HG03097 (cell line): ENCODE data around the gene ARMH4.

ENCODE experiments used
- ATAC-seq: cut with Tn5 transposase; IDR thresholded peaks from one replicate; pipeline ENCODE4 v1.9.1; 2021; ENCODE audit not compliant: unreplicated experiment, low FRiP score

The ARMH4 gene

GRCh38 chr14:58059126-58059525 lies 92.9 kb downstream of the ARMH4 start:
- ATAC-seq, result no peak

DNA sequence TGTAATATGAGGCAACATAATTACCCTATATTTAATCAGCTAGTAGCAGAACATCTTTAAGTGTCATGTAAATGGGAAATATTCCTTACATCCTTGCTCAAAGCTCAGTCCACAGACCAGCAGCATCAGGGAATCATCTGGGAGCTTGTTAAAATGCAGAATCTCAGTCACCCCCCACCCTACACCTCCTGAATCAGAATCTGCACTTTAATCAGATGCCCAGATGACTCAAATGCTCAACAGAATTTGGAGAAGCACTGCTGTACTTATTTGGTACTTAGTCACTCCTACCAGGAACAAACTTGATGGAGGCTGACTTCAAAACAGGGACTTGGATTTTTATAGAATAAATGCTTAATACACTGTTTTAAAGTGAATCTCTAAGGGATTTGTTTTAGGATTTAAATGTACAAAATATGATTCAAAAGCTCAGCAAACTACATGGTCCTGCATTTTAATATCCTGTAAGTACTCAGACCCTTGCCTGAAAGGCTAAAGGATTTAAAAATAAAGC lies 96.5 kb downstream of the ARMH4 start:
- no peak for ATAC-seq

DNA sequence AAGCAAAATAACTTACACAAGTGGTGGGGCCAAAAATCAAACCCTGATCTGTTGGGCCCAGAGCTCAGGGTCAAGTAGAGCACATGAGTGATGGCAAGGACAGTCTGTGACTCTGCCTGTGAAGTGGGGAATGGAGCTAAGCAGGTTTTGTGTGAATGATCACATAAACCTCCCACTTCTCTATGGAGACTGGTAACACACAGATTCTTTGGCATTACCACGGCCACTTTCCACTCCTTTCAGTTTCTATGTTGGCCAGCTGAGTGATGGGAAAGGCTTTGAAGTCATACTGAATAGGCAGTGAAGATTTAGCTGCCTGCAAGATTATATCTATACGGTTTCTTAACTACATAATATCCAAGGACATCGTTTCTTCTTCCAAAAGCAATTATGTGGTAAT lies 97.9 kb downstream of the ARMH4 start:
- no peak for ATAC-seq

GRCh38 chr14:58048219-58048618 lies 103.8 kb downstream of the ARMH4 start:
- no peak for ATAC-seq

DNA sequence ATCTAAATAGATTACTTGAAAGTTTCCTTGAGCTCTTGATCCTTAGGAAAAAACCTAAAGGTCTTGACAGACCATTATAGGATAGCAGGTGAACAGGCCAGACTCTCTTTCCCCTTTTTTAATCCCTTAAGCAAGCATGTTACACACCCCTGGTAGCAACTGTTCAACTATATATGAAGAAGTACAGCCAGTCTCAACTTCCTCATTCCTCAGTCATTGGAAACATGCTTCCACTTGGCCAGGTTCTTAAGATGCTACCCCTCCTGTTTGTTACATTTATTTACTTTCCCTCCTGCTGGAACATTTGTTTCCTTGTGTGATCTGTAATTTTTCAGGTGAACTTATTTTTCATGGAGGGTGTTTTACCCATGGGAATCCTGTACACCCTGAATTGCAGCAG lies 124.1 kb downstream of the ARMH4 start:
- ATAC-seq, result no peak

DNA sequence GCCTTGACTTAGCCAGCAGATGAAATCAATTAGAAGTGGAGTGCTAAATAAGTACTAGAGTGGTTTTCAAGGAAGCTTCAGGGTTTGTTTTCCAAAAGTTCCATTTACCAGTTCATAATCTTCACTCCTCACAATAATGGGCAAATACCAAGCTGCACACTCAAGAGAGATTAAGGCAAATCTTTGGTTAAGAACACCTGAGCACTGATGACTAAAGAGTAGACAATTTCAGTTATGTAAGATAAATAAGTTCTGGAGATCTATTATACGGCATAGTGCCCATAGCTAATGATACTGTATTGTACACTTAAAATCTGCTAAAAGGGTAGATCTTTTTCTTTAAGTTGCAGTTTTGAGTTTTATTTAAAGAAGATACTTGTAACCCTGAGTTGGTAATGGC lies 125.0 kb downstream of the ARMH4 start:
- no peak for ATAC-seq

- no peak for ATAC-seq
Measured at GRCh38 chr14:58026219-58026618, 125.8 kb downstream of the ARMH4 start.

- ATAC-seq, result no peak
Measured at GRCh38 chr14:58014778-58015177, 137.2 kb downstream of the ARMH4 start.

- no peak for ATAC-seq
Measured at GRCh38 chr14:58002618-58003017, 149.4 kb downstream of the ARMH4 start.

DNA sequence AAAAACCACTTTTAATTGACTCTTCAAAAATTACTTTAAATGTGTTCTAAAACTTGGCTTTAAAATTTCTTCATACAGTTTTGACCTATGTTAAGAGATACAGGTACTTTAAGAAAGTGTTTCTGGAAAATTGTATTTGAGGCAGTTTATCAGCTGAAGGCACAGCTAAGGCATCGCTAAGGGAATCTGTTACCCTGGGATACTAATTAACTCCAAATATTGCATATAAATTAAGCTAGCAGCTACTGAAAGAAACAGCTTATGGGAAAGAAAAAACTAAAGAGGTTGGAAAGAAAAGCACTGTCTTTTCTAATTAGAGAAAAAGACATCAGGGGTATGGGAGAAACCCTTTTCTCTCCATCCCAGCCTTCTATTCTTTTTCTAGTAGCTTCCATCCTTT lies 152.0 kb downstream of the ARMH4 start:
- no peak for ATAC-seq

- ATAC-seq, result no peak
Measured at GRCh38 chr14:57999471-57999870, 152.5 kb downstream of the ARMH4 start.

GRCh38 chr14:57998766-57999165 lies 153.2 kb downstream of the ARMH4 start:
- no peak for ATAC-seq

DNA sequence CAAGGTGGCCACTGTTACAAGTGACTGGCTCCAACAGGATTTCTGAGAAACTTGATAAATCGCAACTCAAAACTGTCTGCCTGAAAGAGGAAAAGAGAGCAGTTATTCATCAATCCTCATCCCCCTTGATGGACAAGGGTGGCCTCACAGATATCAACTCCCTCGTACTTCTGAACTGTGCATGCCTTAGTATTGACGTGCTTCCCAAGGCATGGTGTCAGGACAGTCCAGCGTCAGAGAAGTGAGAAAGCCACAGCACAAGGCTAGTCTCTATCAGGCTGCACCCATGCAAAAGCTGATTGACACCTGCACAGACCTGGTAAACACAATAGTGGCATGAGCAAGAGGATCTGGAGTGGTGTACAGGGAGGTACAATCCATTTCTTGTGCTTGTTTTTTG lies 160.7 kb downstream of the ARMH4 start:
- no peak for ATAC-seq

GRCh38 chr14:57988445-57988844 lies 163.6 kb downstream of the ARMH4 start:
- no peak for ATAC-seq

GRCh38 chr14:57987596-57988300 lies 164.3 kb downstream of the ARMH4 start:
- ATAC-seq, result no peak

GRCh38 chr14:57987051-57987450 lies 165.0 kb downstream of the ARMH4 start:
- no peak for ATAC-seq

DNA sequence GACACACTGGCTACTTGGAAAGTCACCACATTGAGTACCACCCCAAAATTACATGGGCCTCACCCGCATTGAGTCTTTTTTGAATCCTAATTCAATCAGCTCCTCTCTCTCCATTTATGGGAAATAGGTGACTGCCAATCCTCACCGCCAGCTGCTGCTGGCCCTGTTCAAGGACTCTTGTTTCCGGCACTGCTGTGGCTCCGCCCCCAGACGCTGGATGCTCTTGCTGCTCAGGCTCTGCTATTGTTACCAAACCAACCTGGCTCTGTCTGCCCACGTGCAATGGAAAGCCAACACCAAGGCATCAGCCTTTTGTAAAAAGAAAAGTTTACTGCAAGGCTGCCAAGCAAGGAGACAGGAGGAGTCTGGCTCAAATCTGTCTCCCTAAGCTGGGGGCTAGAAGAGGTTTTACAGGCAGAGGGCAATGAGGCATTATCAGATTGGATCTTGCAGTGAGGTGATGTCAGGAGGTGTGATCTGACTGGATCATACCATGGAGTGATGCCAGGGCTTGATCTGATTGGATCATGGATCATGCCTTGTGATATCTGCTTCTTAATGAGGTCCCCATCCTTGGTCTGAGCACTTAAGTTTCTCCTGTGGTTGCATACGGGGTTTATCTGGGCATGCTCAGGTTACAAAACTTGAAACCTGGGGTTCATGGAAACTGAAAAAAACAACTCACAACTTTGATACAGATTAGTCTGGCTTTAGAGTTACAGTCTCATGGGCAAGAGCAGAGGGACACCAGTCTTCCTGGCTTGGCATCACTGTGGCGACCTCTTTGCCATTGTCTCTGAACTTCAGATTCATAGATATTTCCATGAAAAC lies 169.0 kb downstream of the ARMH4 start:
- no peak for ATAC-seq

DNA sequence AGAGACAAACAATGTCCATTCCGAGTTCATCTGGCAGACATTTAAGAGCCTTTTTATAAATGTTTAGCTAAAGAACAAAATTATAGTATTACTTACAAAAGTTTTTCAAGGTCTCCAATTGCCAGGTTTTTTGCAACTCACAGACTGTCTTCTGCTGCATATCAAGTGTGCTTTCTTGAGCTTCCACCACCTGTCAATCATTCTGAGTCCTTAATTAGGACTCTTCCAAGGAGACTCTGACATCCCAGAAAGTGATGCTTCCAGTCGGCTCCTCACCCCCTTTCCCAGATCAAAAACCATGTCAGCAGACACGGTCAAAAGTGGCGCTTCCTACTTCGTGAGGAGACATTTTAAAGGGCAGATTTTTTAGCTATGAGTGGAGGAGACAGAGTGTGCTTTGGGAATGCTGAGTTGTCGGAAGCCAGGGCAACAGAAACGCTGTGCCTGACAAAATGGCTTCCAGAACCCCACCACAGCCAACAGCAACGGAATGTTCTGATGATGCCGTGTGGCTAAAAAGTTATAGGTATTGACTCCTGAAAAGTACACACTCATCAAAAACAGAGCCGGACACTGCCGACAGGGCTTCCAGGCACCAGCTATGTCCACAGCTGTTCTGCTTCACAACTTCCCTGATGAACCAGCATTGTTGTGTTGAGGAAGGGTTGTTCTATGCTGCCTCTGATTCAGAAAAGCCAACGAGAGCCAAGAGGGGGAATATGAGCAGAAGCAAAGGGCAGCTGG lies 170.0 kb downstream of the ARMH4 start:
- ATAC-seq, result no peak

GRCh38 chr14:57979376-57980048 lies 172.5 kb downstream of the ARMH4 start:
- no peak for ATAC-seq

DNA sequence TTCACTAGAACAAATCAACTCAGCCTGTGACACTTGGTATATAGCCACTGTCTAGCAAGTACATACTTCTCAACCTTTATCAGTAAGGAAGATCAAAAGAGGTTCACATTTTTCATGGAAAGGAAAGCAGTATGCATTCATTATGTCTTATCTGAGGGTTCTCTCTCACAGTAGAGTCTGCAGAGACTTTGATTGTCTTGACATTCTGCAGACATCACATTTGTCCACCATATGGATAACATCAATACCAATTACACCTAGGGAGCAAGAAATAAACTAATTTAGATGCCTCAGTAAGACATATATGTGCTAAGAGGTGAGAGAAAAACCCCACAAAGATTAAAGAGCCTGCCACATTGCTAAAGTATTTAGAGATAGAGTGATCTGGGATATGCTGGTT lies 175.3 kb downstream of the ARMH4 start:
- no peak for ATAC-seq

DNA sequence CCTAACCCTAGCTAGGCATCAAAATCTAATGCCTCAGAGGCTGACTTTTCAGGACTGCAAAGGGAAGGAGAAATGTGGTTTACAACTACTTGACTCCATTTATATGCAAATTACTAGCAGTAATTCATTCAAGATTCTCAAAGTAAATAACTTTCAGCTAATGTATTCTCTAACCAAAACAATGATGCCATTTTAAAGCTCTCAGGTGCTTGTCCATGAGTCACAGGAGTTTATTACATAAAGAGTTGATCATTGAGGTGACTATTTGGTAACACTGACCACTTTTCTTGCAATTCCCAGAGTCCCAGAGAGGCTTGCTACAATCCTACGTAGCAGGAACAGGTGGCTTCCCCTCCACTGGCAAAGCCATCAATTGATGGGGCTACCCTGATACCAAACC lies 177.1 kb downstream of the ARMH4 start:
- no peak for ATAC-seq
